GM12872 (cell line): Measurements from ENCODE around the gene GPRC5C.

Experiments used
- CTCF ChIP-seq: IDR thresholded peaks from 3 replicates; pipeline ENCODE4 v1.5.1; 2011; ENCODE audit warnings: low read depth, mild to moderate bottlenecking, low read length, moderate library complexity; ENCODE audit not compliant: insufficient read depth

GPRC5C gene

GRCh38 chr17:74429604-74430384 lies 2.1 kb upstream of the GPRC5C start:
- TF ChIP-seq CTCF: no peak

- TF ChIP-seq CTCF: no peak
Observed at GRCh38 chr17:74430385-74430705, 1.5 kb upstream of the GPRC5C start.

GRCh38 chr17:74430706-74431567 lies 951 bp upstream of the GPRC5C start:
- no peak for TF ChIP-seq CTCF

GRCh38 chr17:74432424-74432690 lies 469 bp downstream of the GPRC5C start:
- no peak for TF ChIP-seq CTCF

- no peak for TF ChIP-seq CTCF
Observed at GRCh38 chr17:74432766-74433391, 991 bp downstream of the GPRC5C start.

- TF ChIP-seq CTCF: no peak
Observed at GRCh38 chr17:74433421-74434121, 1.7 kb downstream of the GPRC5C start.

GRCh38 chr17:74435775-74436359 lies 4.0 kb downstream of the GPRC5C start:
- TF ChIP-seq CTCF: no peak
